RPMI7951 (cell line): ENCODE results near the gene AGL. TPM values are rescaled to one million over a fixed set of nuclear protein-coding genes. Genes with fewer than 3 reads are reported as not detected.
"Not testable (repeated sequence)": the region's sequence is repeated elsewhere in the genome, so short reads cannot be mapped to it uniquely, and the experiment has no call there.

ENCODE experiments used
- DNase-seq: peaks from one replicate; pipeline ENCODE4 v3.0.0-alpha.2; 2012; ENCODE audit warnings: low read depth
- total RNA-seq: library from RNA; depleted of rRNA; stranded (reverse); fragments of >200 nt; shearing (Covaris generic); gene quantifications from 2 replicates; pipeline ENCODE4 v1.2.3, GENCODE V29; 2014

Gene AGL
- total RNA-seq, 1 experiment from 2014 or later = 10.2 TPM

- peak; percentile 70 for DNase-seq
Measured at GRCh38 chr1:99943223-99943794, 93.1 kb downstream of the AGL start.

GRCh38 chr1:99944192-99944591, 94.0 kb downstream of the AGL start:
- DNase-seq = no peak

- no peak for DNase-seq
Measured at GRCh38 chr1:99945174-99945573, 95.0 kb downstream of the AGL start.

- DNase-seq = no peak
Measured at GRCh38 chr1:99950486-99950885, 100.3 kb downstream of the AGL start.

- DNase-seq = no peak
Measured at GRCh38 chr1:99952522-99952921, 102.4 kb downstream of the AGL start.

- DNase-seq = no peak
Measured at GRCh38 chr1:99955375-99955774, 105.2 kb downstream of the AGL start.

GRCh38 chr1:99956755-99957154, 106.6 kb downstream of the AGL start:
- no peak for DNase-seq

GRCh38 chr1:99957818-99958217, 107.7 kb downstream of the AGL start:
- no peak for DNase-seq

GRCh38 chr1:99959189-99959705, 109.1 kb downstream of the AGL start:
- DNase-seq = not testable (repeated sequence)

GRCh38 chr1:99960260-99960659, 110.1 kb downstream of the AGL start:
- not testable (repeated sequence) for DNase-seq

GRCh38 chr1:99963041-99963795, 113.1 kb downstream of the AGL start:
- DNase-seq = peak; percentile 64

- DNase-seq = no peak
Measured at GRCh38 chr1:99964806-99965205, 114.6 kb downstream of the AGL start.

- DNase-seq = no peak
Measured at GRCh38 chr1:99965646-99966375, 115.7 kb downstream of the AGL start.

GRCh38 chr1:99968214-99968613, 118.1 kb downstream of the AGL start:
- no peak for DNase-seq

- peak; percentile 24 for DNase-seq
Measured at GRCh38 chr1:99969260-99969728, 119.1 kb downstream of the AGL start.

- peak; percentile 73 for DNase-seq
Measured at GRCh38 chr1:99969729-99970621, 119.8 kb downstream of the AGL start, which contains the start of gene SLC35A3. SLC35A3 (plus strand) TSS chr1:99969996; CDS start chr1:99993555, 23,559 bp downstream.

GRCh38 chr1:99970713-99971255, 120.6 kb downstream of the AGL start:
- DNase-seq = peak; percentile 5

- DNase-seq = not testable (repeated sequence)
Measured at GRCh38 chr1:99972066-99972465, 121.9 kb downstream of the AGL start.
